Measurements from ENCODE around the gene TMEM100. TPM values are rescaled to one million over a fixed set of nuclear protein-coding genes. Genes with fewer than 3 reads are reported as not detected.

The TMEM100 gene
- polyA plus RNA-seq, 3 donors = 63.5 to 68.9 (median 65.0) TPM

DNA sequence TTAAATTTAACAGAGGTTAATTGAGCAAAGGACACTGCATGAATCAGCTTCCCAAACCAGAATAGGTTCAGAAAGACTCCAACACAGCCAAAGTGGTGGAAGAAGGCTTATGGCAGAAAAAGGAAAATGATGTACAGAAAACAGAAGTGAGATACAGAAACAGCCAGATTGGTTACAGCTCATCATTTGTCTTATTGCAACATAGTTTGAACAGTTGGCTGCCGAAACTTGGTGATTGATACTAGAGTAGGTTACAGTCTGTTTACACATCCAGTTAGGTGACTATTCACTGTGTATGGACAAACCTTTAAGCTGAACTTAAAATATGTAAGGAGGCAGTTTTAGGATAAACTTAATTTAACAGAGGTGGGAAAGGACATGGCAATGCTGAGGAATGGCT is 18.3 kb downstream of the TMEM100 start:
- no peak for DNase-seq (ENCODE audit: extremely low read depth in 1 of 11, low read depth in 9 of 11, low spot score in 4 of 11)

- DNase-seq (ENCODE audit: extremely low read depth in 1 of 11, low read depth in 9 of 11, low spot score in 4 of 11) = no peak
These were observed 20.5 kb downstream of the TMEM100 start for GRCh38 chr17:55702150-55702549.

- peak in 4 of 11 donors; percentile 46 to 69 (median 66) for DNase-seq (ENCODE audit: extremely low read depth in 1 of 11, low read depth in 9 of 11, low spot score in 4 of 11)
These were observed 23.3 kb downstream of the TMEM100 start for GRCh38 chr17:55699181-55699860.

- no peak for DNase-seq (ENCODE audit: extremely low read depth in 1 of 11, low read depth in 9 of 11, low spot score in 4 of 11)
These were observed 28.3 kb downstream of the TMEM100 start for GRCh38 chr17:55694286-55694910.

GRCh38 chr17:55693254-55694216 is 29.1 kb downstream of the TMEM100 start:
- peak in 3 of 11 donors; percentile 11 to 30 (median 25) for DNase-seq (ENCODE audit: extremely low read depth in 1 of 11, low read depth in 9 of 11, low spot score in 4 of 11)

DNA sequence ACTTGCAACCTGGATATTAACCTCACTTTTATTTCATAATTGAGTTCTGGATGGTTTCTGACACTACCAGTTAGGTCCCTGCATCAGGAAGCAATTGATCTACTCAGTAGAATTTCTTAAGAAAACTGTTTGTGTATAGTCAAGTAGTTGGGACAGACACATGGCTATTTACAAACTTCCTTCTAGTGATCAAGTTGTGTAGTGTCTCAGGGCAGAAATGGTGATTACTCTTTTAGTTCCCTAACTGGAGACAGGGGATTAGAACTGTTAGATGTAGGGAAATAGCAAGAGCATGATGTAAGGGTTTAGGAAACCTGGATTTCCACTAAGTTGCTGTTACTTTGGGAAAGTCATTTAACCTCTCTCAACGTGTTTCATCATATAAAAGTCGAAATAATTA is 30.4 kb downstream of the TMEM100 start:
- no peak for DNase-seq (ENCODE audit: extremely low read depth in 1 of 11, low read depth in 9 of 11, low spot score in 4 of 11)

DNA sequence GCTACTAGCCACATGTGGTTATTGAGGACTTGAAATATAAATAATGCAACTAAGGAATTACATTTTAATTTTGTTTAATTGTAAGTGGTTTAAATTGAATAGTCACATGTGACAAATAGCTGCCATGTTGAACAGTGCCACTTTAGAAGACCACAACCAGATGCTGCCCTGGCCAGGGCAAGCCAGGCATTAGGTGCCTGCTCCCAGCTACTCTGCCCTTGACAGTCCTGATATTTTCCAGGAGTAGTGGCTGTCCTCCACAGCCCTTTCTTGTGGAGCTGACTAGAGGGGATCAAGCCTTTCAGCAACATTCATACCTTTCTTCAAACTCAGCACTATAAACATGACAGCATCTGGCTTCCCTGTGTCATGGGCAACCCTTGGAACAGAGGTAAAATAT is 31.0 kb downstream of the TMEM100 start:
- DNase-seq (ENCODE audit: extremely low read depth in 1 of 11, low read depth in 9 of 11, low spot score in 4 of 11) = no peak

DNA sequence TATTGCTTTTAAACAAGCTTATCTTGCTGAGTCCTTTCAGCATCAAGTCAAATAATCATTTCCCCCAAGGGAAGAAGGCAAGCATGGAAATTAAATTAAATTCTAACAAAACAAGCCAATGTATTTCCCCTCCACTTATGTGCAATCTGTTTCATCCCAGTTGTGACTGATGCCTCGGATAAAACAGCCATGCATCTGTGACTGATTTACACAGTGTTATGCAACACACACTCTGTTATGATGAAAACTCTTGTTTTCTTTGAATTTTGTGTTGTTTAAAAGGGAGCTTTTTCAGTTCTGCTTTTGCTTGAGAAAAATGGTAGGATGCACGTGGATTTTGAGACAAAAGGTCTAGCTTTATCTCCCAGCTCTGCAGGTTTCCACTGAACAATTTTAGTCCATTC is 32.6 kb downstream of the TMEM100 start:
- DNase-seq (ENCODE audit: extremely low read depth in 1 of 11, low read depth in 9 of 11, low spot score in 4 of 11) = no peak

- no peak for DNase-seq (ENCODE audit: extremely low read depth in 1 of 11, low read depth in 9 of 11, low spot score in 4 of 11)
These were observed 33.0 kb downstream of the TMEM100 start for GRCh38 chr17:55689672-55690071.

DNA sequence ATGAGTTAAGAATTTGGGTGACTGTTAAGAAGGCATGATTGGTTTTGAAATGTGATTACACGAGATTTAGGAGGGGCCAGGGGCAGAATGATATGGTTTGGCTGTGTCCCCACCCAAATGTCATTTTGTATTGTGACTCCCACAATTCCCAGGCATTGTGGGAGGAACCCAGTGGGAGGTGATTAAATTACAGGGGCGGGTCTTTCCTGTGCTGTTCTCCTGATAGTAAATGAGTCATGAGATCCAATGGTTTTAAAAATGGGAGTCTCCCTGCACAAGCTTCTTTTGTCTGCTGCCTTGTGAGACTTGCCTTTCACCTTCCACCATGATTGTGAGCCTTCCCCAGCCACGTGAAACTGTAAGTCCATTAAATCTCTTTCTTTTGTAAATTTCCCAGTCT is 34.6 kb downstream of the TMEM100 start:
- DNase-seq (ENCODE audit: extremely low read depth in 1 of 11, low read depth in 9 of 11, low spot score in 4 of 11) = no peak

DNA sequence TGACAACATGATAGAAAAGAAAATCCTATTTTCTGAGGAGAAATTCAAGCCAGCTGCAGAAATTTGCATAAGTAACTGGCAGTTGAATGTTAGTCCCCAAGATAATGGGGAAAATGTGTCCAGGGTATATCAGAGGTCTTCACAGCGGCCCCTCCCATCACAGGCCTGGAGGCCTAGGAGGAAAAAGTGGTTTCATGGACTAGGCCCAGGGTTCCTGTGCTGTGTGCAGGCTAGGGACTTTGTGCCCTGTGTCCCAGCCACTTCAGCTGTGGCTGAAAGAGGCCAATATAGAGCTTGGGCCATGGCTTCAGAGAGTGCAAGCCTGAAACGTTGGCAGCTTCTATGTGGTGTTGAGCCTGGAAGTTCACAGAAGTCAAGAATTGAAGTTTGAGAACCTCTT is 35.6 kb downstream of the TMEM100 start:
- no peak for DNase-seq (ENCODE audit: extremely low read depth in 1 of 11, low read depth in 9 of 11, low spot score in 4 of 11)

DNA sequence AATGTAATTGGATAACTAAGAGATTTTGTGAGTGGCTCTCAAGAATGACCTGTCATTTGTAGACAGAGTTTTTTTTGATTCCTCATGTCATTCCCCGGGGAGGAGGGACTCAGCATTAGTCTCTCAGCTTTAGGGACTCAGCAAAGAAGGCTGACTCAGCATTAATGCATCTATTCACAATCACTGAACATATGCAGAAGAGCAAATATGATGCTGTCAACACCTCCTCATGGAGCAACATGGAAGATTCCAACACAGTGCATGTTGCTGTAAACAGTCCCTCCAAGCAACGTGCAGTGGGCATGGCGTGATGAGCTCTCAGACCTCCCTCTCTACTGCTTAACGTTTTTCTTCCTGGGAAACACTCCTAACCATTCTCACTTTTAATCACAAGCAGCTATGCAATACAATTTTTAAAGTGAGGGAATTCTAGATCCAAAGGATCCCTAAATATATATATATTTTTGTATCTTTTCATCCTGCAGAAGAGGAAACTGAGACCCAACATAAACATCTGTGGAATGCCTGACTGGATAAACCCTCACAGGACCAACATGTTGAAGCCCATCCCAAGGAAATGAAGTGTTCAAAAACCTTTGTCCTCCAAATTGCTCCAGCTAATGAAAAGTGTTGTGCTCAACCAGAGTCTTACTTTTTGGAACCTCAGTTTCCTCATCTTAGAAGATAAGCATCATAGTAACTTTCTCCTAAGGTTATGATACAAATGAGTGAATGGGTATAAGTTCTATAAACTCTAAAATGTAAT is 38.9 kb downstream of the TMEM100 start:
- DNase-seq (ENCODE audit: extremely low read depth in 1 of 11, low read depth in 9 of 11, low spot score in 4 of 11) = no peak

DNA sequence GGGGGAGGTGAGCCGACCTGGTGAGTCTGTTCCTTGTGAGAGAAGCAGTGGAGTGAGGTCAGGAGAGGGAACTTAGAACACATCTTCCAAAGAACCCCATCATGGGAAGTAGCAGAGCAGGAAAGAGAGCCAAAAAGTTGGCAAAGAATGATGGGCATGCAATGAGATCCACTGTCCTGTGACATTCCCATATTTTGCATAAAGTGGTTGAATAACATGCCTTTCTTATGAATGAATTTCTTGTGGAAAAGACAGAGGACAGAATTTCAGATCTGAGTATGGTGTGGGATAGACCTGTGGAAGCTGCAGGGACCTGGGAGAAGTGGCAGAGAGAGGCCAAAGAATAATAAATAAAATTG is 41.3 kb downstream of the TMEM100 start:
- no peak for DNase-seq (ENCODE audit: extremely low read depth in 1 of 11, low read depth in 9 of 11, low spot score in 4 of 11)

- no peak for DNase-seq (ENCODE audit: extremely low read depth in 1 of 11, low read depth in 9 of 11, low spot score in 4 of 11)
These were observed 41.9 kb downstream of the TMEM100 start for GRCh38 chr17:55680686-55681341.

DNA sequence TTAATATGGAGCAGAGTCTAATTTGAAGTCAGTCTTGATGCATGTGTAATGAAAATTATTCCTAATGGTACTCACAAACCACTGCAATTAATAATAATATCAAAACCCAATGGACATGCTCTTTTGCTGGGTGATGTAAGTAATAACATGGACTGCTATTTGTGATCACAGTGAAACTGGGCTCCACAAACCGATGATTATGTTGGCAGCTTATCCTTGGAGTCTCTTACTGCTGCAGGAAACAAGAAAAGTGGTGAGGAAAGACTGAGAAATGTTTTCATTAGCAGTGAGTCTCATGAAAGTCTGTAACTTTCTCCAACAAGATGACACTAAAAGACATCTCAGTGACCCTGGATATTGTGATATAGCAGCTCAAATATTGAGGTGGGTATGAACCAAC is 45.2 kb downstream of the TMEM100 start:
- no peak for DNase-seq (ENCODE audit: extremely low read depth in 1 of 11, low read depth in 9 of 11, low spot score in 4 of 11)

- no peak for DNase-seq (ENCODE audit: extremely low read depth in 1 of 11, low read depth in 9 of 11, low spot score in 4 of 11)
These were observed 46.4 kb downstream of the TMEM100 start for GRCh38 chr17:55676274-55676673.

DNA sequence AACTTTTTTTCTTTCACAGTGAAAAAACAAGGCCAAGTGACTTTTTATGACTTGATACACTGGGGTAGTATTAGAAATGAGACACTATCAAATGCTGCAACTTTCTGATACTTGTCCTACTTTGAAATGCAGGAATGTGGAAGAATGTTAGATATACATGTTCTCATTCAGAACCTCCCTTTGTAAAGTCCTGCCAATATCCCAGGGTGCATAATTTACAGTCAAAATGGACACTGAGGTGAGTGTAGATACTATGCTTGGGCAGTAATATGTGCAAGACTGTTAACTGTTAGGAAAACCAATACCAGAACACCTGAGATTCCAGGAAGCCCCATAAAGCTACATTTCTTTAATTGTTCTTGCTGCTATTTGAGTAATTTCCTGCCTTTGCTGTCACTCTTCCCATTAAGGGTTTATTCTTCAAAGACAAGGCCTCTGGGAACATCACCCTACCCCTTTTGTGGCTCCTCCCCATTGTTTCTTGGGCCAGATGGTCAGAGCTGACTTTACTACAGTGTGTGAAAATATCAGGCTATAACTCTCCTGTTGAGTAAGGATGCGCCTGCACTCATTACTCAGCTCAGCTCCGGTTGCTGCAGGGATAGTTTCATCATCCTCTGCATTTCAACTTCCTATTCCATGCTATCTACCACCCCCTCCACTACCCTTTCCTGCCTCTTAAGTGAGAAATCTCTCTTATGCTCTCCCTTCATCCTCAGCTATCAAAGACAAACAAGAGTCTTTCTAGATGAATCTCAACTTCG is 48.7 kb downstream of the TMEM100 start:
- DNase-seq (ENCODE audit: extremely low read depth in 1 of 11, low read depth in 9 of 11, low spot score in 4 of 11) = no peak

Data from renal cortex interstitium (tissue), 11 donors.